Measurements from ENCODE around the gene GIMAP7. TPM values are rescaled to one million over a fixed set of nuclear protein-coding genes. Genes with fewer than 3 reads are reported as not detected.

The GIMAP7 gene
- polyA plus RNA-seq, 1 of the 3 experiments (the other 2 are of a cell fraction): not detected

- TF ChIP-seq, protein P1, sequence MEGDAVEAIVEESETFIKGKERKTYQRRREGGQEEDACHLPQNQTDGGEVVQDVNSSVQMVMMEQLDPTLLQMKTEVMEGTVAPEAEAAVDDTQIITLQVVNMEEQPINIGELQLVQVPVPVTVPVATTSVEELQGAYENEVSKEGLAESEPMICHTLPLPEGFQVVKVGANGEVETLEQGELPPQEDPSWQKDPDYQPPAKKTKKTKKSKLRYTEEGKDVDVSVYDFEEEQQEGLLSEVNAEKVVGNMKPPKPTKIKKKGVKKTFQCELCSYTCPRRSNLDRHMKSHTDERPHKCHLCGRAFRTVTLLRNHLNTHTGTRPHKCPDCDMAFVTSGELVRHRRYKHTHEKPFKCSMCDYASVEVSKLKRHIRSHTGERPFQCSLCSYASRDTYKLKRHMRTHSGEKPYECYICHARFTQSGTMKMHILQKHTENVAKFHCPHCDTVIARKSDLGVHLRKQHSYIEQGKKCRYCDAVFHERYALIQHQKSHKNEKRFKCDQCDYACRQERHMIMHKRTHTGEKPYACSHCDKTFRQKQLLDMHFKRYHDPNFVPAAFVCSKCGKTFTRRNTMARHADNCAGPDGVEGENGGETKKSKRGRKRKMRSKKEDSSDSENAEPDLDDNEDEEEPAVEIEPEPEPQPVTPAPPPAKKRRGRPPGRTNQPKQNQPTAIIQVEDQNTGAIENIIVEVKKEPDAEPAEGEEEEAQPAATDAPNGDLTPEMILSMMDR (IDR thresholded peaks at IDR 0.05): no peak
- no peak for TF ChIP-seq RFX5 (IDR thresholded peaks at IDR 0.05; ENCODE audit: low read length)
These were observed 37.6 kb upstream of the GIMAP7 start (continued) for GRCh38 chr7:150476819-150477631.

DNA sequence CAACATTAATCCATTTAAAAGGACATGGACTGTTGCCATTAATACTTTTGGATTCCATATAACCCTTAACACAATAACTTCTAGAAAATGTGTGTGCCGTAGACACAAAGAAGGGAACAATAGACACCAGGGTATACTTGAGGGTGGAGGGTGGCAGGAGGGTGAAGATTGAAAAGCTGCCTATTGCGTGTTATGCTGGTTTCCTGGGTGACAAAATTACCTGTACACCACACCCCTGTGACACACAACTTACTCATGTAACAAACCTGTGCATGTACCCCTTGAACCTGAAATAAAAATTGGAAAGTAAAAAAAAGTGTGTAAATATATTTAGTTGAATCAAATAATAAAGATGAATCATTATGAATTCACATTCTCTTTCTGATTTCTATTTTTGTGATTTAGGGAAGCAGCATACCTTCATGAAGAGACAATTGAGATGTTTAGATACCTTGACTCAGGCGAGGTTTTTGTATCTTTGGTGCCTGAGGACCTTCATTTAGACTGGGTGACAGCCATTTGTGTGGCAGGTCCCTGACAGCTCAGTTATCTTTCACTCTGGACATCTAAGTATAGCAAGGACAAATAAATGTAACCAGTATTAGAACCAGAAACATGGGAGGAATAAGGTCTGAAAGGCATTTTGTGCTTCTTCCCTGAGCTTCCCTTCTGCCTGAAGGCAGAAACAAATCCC lies 35.5 kb upstream of the GIMAP7 start:
- Histone ChIP-seq H3K4me3 (ENCODE audit: low read depth in 2 of 2, low read length in 1 of 2) (no peak overlapping the region), H3K9me2 (no peaks in the 10 kb centered on the region), H3K9ac (no peak overlapping the region), H3K4me2 (no peak overlapping the region), H3K9me3 (no peaks in the 10 kb centered on the region), H3K27ac (ENCODE audit: low read depth in 2 of 2, low read length in 1 of 2) (no peak overlapping the region), H3F3A (replicated peaks; ENCODE audit: insufficient read depth) (no peaks in the 10 kb centered on the region), H3K79me2 (ENCODE audit: insufficient read depth) (no peaks in the 10 kb centered on the region), H3K27me3 (ENCODE audit: insufficient read depth) (peaks cover 54% of the 10 kb centered on the region), H3K36me3 (replicated peaks in 1 of 2; ENCODE audit: control insufficient read depth in 1 of 2, insufficient read depth in 2 of 2, low read length in 1 of 2) (no peaks in the 10 kb centered on the region), H4K20me1 (ENCODE audit: insufficient read depth) (no peaks in the 10 kb centered on the region), H3K4me1 (ENCODE audit: control insufficient read depth in 1 of 2, insufficient read depth in 2 of 2, low read depth in 1 of 2, low read length in 1 of 2) (no peaks in the 10 kb centered on the region), H2AFZ (ENCODE audit: low read depth) (no peak overlapping the region)
- ChIA-PET CTCF (interaction anchor here (1.6 kb wide), 1 partner anchor 30 kb away, joined by 5 read pairs; no protein-coding TSS in a partner anchor), POLR2A (no interaction called here)
- TF ChIP-seq, protein P2, sequence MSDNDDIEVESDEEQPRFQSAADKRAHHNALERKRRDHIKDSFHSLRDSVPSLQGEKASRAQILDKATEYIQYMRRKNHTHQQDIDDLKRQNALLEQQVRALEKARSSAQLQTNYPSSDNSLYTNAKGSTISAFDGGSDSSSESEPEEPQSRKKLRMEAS (IDR thresholded peaks at IDR 0.05; ENCODE audit: low read depth): no peak
- TF ChIP-seq TEAD4 (IDR thresholded peaks at IDR 0.05; ENCODE audit: borderline replicate concordance, insufficient read depth) (no peak), TAF1 (IDR thresholded peaks at IDR 0.05; ENCODE audit: borderline replicate concordance, low read depth, low read length) (no peak), YY1 (IDR thresholded peaks at IDR 0.05; ENCODE audit: low read depth) (no peak), TCF12 (IDR thresholded peaks at IDR 0.05) (no peak), EP300 (IDR thresholded peaks at IDR 0.05; ENCODE audit: borderline replicate concordance in 1 of 2, low read depth in 1 of 2, low read length in 1 of 2) (no peak), FOXJ3 (CRISPR knock-in tag; IDR thresholded peaks at IDR 0.05) (no peak), RXRA (IDR thresholded peaks at IDR 0.05; ENCODE audit: borderline replicate concordance, low read depth) (no peak), ZBTB33 (IDR thresholded peaks at IDR 0.05; ENCODE audit: borderline replicate concordance, low read depth) (no peak), CHD2 (IDR thresholded peaks at IDR 0.05; ENCODE audit: low read length, partially characterized antibody) (no peak), ELF1 (IDR thresholded peaks at IDR 0.05) (no peak)
- TF ChIP-seq, protein P1 (IDR thresholded peaks at IDR 0.05): no peak
- DNase-seq: no peak
- 2% methylated on average over 3 of the region's 3 CpGs for WGBS (ENCODE audit: low lambda C conversion rate)

All from SK-N-SH (cell line).